Amygdala (tissue), 56 donors: Measurements from ENCODE around the gene JAG1.
"Not testable (repeated sequence)": the region's sequence is repeated elsewhere in the genome, so short reads cannot be mapped to it uniquely, and the experiment has no call there.

Experiments
- DNase-seq, 56 donors: peaks; one replicate each; lab custom pipeline; 2025; lab: John Stamatoyannopoulos, UW

JAG1 gene

DNA sequence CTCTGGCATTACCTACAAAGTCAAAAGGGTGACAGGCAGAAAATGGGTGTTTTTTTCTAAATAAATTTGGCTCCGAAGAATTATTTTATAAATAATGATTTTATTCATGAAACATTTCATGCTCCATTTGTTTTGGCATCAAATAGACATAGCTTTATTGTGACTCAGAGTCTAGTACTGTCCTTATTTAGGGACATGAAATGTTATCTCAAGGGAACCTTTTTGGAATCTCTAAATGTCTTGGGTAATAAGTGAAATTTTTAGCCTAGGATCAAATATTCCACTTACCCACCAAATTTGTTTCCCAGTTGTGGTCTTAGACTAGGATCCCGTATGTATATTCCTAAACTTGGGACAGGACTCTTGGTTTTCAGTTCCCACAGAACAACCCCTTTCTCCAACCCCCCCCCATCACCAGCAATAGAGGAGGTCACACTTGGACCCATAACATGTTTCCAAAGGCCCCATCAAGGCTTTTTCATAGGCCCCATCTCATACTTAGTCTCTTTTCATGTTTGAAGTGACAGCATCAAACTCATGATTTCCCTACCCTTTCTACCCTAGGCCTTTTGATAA, 81.8 kb downstream of the JAG1 start:
- DNase-seq, result no peak

DNA sequence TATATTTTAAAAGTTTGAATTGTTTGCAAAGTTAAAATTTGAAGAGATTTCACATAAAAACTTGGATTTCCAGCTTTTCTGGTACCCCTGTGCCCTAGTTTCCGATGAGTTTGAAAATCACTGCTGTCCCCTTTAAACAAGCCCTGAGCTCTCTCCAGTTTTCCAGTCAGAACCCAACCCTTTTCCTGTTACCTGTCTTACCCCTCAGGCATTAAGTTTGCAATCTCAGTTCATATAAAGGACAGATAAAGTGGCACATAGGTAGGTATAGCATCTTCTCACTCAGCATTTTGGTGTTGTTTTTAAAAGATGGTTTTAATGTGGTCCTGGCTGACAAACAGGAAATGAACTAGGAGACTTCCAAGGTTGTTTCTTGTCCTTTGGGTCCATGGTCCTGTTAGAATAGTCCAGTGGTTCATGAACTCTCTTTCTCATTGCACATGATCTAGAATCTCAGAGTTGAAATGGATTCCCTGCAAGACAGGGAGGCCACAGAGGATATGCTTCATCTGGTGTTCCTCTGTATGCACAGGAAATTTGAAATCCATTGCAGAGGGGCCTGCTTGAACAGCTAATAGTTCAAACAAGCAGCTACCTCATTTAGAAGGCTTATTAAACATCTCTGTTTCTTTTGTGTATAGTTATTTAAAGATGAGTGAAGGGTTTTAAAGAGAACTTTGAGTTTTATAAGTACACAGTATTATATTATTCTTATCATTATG, 82.7 kb downstream of the JAG1 start:
- DNase-seq, result no peak

DNA sequence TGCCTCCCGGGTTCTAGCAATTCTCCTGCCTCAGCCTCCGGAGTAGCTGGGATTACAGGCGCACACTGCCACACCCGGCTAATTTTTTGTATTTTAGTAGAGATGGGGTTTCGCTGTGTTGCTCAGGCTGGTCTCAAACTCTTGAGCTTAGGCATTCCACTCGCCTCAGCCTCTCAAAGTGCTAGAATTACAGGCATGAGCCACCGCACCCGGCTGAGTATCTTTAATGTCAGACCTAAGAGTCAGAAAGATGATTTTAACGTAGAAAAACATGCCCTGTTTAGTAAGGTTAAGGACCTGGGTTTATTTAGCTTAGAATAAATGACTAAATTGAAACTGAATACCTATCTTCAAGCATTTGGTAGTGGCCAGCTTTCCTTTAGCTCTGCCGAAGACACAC, 83.4 kb downstream of the JAG1 start:
- not testable (repeated sequence) for DNase-seq
